ENCODE measurements around the gene MDGA2. TPM values are rescaled to one million over a fixed set of nuclear protein-coding genes. Genes with fewer than 3 reads are reported as not detected.

Gene MDGA2
- total and polyA plus RNA-seq, 2 of the 8 experiments (the other 6 are each of a cell fraction or from before 2014, with no cell fraction given) = 0.11 to 0.69 TPM

- TF ChIP-seq SP4 (IDR thresholded peaks at IDR 0.05; ENCODE audit: low read length) (no peak), GTF2F1 (IDR thresholded peaks at IDR 0.05; ENCODE audit: borderline replicate concordance, low read depth, low read length) (no peak), BCL11A (IDR thresholded peaks at IDR 0.05; ENCODE audit: low read depth in 2 of 2, low read length in 2 of 2) (no peak), SIN3A (conservative IDR thresholded peaks at IDR 0.05 in 1 of 2, IDR thresholded peaks at IDR 0.05 in 1 of 2; ENCODE audit: low read depth in 1 of 2, low read length in 2 of 2) (no peak)
Observed at GRCh38 chr14:47511829-47512228, 163.6 kb downstream of the MDGA2 start (continued).

All from H1 (cell line).